DND-41 (cell line): ENCODE data around the gene CYTL1.

ENCODE experiments used
- ATAC-seq: fragments of 200-7000 bp; cut with Tn5 transposase; 3 replicates; pipeline ENCODE4 v1.9.1; 2021; ENCODE audit warnings: low read depth; ENCODE audit not compliant: insufficient read depth
- DNase-seq: peaks from one replicate; pipeline ENCODE4 v3.0.0-alpha.2; 2020
- H2AFZ ChIP-seq: 2 replicates; pipeline ENCODE4 v1.6.0; 2012; ENCODE audit warnings: low read depth, low read length
- H3K27ac ChIP-seq: 2 replicates; pipeline ENCODE4 v1.5.1; 2012; ENCODE audit warnings: low read length, inconsistent platforms
- H3K27me3 ChIP-seq: fragments of 200-600 bp; sonication (generic); 2 replicates; pipeline ENCODE4 v1.6.0; 2012; ENCODE audit warnings: low read length, mild to moderate bottlenecking, inconsistent platforms; ENCODE audit not compliant: insufficient read depth, poor library complexity
- H3K36me3 ChIP-seq: 2 replicates; pipeline ENCODE4 v1.5.1; 2012; ENCODE audit warnings: low read length, inconsistent platforms; ENCODE audit not compliant: insufficient read depth
- H3K4me1 ChIP-seq: 2 replicates; pipeline ENCODE4 v1.5.1; 2012; ENCODE audit warnings: mild to moderate bottlenecking, low read length; ENCODE audit not compliant: insufficient read depth
- H3K4me2 ChIP-seq: 2 replicates; pipeline ENCODE4 v1.6.0; 2012; ENCODE audit warnings: mild to moderate bottlenecking, moderate library complexity, low read length, inconsistent platforms; ENCODE audit not compliant: insufficient read depth
- H3K4me3 ChIP-seq, 2 experiments: fragments of 200-600 bp in 1 of 2; shearing (Covaris generic) in 1 of 2; 2 replicates each; pipeline ENCODE4 v1.5.1; 2012 to 2016; ENCODE audit warnings: inconsistent platforms in 2 of 2, low read length in 2 of 2, mild to moderate bottlenecking in 2 of 2, low read depth in 1 of 2, moderate library complexity in 1 of 2
- H3K79me2 ChIP-seq: 2 replicates; pipeline ENCODE4 v1.6.0; 2012; ENCODE audit warnings: low read length, inconsistent platforms; ENCODE audit not compliant: insufficient read depth
- H3K9ac ChIP-seq: 2 replicates; pipeline ENCODE4 v1.6.0; 2012; ENCODE audit warnings: low read depth, mild to moderate bottlenecking, inconsistent platforms, low read length, moderate library complexity
- H3K9me3 ChIP-seq: 2 replicates; pipeline ENCODE4 v1.5.1; 2012; ENCODE audit warnings: low read length, moderate library complexity, mild to moderate bottlenecking, inconsistent platforms; ENCODE audit not compliant: insufficient read depth, severe bottlenecking
- H4K20me1 ChIP-seq: 2 replicates; pipeline ENCODE4 v1.6.0; 2012; ENCODE audit warnings: low read length; ENCODE audit not compliant: insufficient read depth
- EZH2 ChIP-seq: IDR thresholded peaks from 3 replicates; pipeline ENCODE4 v1.6.1; 2012; ENCODE audit warnings: borderline replicate concordance, low read depth, mild to moderate bottlenecking, moderate library complexity, low read length, inconsistent platforms; ENCODE audit not compliant: severe bottlenecking
- TF ChIP-seq, protein P1 (sequence below): IDR thresholded peaks from 2 replicates; pipeline ENCODE4 v1.5.1; 2012; ENCODE audit warnings: borderline replicate concordance, low read length, moderate library complexity, mild to moderate bottlenecking; ENCODE audit not compliant: poor library complexity, severe bottlenecking; ENCODE audit errors: extremely low read depth

Gene CYTL1

GRCh38 chr4:5014007-5014682 lies 5.1 kb downstream of the CYTL1 start:
- Histone ChIP-seq H3K79me2 (no peaks in the 10 kb centered on the region), H3K4me3 (no peak overlapping the region), H3K4me1 (peaks cover 27% of the 10 kb centered on the region), H3K9me3 (no peaks in the 10 kb centered on the region), H3K27ac (peak overlapping the region; percentile 56; the same call in 1 of the 2 replicates), H3K9ac (no peak overlapping the region; the same call in 1 of the 2 replicates), H2AFZ (peak overlapping the region; percentile 24; the same call in 1 of the 2 replicates), H3K36me3 (no peaks in the 10 kb centered on the region), H3K4me2 (no peak overlapping the region), H4K20me1 (no peaks in the 10 kb centered on the region), H3K27me3 (no peaks in the 10 kb centered on the region)
- peak; percentile 21 for DNase-seq
- peak; percentile 77 for ATAC-seq
- no peak for TF ChIP-seq EZH2
- TF ChIP-seq, protein P1, sequence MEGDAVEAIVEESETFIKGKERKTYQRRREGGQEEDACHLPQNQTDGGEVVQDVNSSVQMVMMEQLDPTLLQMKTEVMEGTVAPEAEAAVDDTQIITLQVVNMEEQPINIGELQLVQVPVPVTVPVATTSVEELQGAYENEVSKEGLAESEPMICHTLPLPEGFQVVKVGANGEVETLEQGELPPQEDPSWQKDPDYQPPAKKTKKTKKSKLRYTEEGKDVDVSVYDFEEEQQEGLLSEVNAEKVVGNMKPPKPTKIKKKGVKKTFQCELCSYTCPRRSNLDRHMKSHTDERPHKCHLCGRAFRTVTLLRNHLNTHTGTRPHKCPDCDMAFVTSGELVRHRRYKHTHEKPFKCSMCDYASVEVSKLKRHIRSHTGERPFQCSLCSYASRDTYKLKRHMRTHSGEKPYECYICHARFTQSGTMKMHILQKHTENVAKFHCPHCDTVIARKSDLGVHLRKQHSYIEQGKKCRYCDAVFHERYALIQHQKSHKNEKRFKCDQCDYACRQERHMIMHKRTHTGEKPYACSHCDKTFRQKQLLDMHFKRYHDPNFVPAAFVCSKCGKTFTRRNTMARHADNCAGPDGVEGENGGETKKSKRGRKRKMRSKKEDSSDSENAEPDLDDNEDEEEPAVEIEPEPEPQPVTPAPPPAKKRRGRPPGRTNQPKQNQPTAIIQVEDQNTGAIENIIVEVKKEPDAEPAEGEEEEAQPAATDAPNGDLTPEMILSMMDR = no peak

- no peaks in the 10 kb centered on the region for H3K27me3 ChIP-seq
- no peaks in the 10 kb centered on the region for H3K9me3 ChIP-seq
- ATAC-seq (no peak; the same call in 2 of the 3 replicates), DNase-seq (no peak)
- no peak overlapping the region; the same call in 1 of the 2 replicates for H3K27ac ChIP-seq
- no peaks in the 10 kb centered on the region for H3K79me2 ChIP-seq
- no peak overlapping the region for H3K4me3 ChIP-seq
- no peaks in the 10 kb centered on the region for H3K36me3 ChIP-seq
- no peaks in the 10 kb centered on the region for H4K20me1 ChIP-seq
- H3K9ac ChIP-seq = no peak overlapping the region
- H3K4me2 ChIP-seq = no peak overlapping the region
- H3K4me1 ChIP-seq = peaks cover 27% of the 10 kb centered on the region
- no peak overlapping the region for H2AFZ ChIP-seq
- TF ChIP-seq, protein P1 = no peak
- no peak for TF ChIP-seq EZH2
These were observed 6.3 kb downstream of the CYTL1 start for GRCh38 chr4:5012958-5013357.

DNA sequence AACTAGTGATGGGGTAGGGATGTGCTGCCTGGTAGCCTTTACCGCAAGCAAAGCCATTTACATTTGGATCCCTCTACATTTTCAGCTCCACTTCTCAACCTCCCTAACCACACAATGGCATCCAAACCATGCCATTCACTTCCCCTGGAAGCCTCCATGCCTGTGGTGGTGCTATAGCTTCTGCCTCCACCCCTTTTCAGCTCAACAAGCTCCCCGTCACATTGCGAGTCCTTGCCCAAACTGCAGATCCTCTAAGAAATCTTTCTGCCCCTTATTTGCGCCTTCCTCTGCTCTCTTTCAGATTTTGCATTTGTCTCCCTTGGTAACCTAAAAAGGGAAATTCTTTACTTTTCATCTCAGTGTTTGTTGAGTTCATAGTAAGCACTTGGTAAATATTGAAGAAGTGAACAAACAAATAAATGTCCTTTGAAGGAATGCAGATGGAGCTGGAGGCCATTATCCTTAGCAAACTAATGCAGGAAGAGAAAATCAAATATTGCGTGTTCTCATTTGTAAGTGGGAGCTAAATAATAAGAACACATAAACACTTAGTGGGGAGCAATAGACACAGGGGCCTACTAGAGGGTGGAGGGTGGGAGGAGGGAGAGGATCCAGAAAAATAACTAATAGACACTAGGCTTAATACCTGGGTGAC lies 6.9 kb downstream of the CYTL1 start:
- Histone ChIP-seq H3K4me2 (no peak overlapping the region), H3K9ac (no peak overlapping the region), H3K4me3 (no peak overlapping the region), H3K4me1 (peaks cover 27% of the 10 kb centered on the region), H3K9me3 (no peaks in the 10 kb centered on the region), H3K27me3 (no peaks in the 10 kb centered on the region), H3K27ac (no peak overlapping the region; the same call in 1 of the 2 replicates), H3K36me3 (no peaks in the 10 kb centered on the region), H3K79me2 (no peaks in the 10 kb centered on the region), H2AFZ (no peak overlapping the region), H4K20me1 (no peaks in the 10 kb centered on the region)
- ATAC-seq = no peak
- DNase-seq = no peak
- no peak for TF ChIP-seq EZH2
- TF ChIP-seq, protein P1 = no peak
